Measurements from ENCODE around the gene SELENOW. TPM values are rescaled to one million over a fixed set of nuclear protein-coding genes. Genes with fewer than 3 reads are reported as not detected.
"Not testable (repeated sequence)": the region's sequence is repeated elsewhere in the genome, so short reads cannot be mapped to it uniquely, and the experiment has no call there.

Gene SELENOW
- total RNA-seq, 1 donor from 2014 or later, result 204 TPM

DNA sequence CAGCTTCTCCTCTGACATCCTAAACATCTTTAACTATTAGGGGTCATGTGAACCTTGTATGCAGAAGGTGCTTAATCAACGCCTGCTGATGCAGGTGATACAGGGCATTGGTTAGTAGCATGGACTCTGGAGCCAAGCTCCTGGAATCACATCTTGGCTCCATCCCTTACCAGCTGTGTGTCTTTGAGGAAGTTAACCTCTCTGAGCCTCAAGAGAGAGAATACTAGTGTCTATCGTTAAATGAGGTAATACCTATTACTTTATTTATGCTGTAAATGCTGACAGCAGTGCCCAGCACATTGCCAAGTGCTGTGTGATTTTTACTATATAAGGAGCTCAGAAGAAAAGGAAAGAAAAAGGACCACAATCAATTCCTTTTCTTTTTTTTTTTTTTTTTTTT is 11.2 kb upstream of the SELENOW start:
- no peaks in the 10 kb centered on the region for H3K36me3 Mint-ChIP-seq (ENCODE audit: unreplicated experiment)
- TF ChIP-seq, protein P1, sequence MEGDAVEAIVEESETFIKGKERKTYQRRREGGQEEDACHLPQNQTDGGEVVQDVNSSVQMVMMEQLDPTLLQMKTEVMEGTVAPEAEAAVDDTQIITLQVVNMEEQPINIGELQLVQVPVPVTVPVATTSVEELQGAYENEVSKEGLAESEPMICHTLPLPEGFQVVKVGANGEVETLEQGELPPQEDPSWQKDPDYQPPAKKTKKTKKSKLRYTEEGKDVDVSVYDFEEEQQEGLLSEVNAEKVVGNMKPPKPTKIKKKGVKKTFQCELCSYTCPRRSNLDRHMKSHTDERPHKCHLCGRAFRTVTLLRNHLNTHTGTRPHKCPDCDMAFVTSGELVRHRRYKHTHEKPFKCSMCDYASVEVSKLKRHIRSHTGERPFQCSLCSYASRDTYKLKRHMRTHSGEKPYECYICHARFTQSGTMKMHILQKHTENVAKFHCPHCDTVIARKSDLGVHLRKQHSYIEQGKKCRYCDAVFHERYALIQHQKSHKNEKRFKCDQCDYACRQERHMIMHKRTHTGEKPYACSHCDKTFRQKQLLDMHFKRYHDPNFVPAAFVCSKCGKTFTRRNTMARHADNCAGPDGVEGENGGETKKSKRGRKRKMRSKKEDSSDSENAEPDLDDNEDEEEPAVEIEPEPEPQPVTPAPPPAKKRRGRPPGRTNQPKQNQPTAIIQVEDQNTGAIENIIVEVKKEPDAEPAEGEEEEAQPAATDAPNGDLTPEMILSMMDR (IDR thresholded peaks at IDR 0.05), result no peak
- H3K9me3 Mint-ChIP-seq (ENCODE audit: unreplicated experiment), result no peaks in the 10 kb centered on the region
- no peak overlapping the region for H3K4me3 Mint-ChIP-seq (ENCODE audit: unreplicated experiment)
- peaks cover 8% of the 10 kb centered on the region for H3K27me3 Mint-ChIP-seq (ENCODE audit: unreplicated experiment)
- H3K4me1 Mint-ChIP-seq (ENCODE audit: unreplicated experiment), result peaks cover 2% of the 10 kb centered on the region
- no peak overlapping the region for H3K27ac Mint-ChIP-seq (ENCODE audit: unreplicated experiment)
- no peak for DNase-seq (ENCODE audit: extremely low spot score, unreplicated experiment)

DNA sequence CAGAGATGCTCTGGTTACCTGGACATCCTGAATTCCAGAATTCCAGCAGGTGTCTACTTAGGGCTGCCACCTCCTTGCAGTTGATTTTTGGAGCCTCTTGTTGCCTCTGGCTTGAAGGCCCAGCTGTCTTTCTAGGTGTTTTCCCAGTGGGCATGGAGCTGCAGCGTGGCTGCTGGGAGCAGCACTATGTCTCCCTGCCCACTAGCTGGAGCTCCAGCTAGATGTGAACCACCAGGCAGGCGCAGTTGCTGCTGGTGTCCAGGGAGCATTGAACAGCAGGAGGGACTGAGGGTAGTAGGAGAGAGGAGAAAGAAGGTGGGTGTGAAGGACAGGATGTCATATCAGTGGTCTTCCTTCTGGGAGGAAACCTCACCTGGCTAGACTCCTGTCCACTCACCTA is 9.9 kb upstream of the SELENOW start:
- TF ChIP-seq, protein P1 (IDR thresholded peaks at IDR 0.05), result no peak
- Mint-ChIP-seq H3K9me3 (ENCODE audit: unreplicated experiment) (no peaks in the 10 kb centered on the region), H3K27ac (ENCODE audit: unreplicated experiment) (no peak overlapping the region), H3K4me1 (ENCODE audit: unreplicated experiment) (peaks cover 2% of the 10 kb centered on the region), H3K4me3 (ENCODE audit: unreplicated experiment) (no peak overlapping the region), H3K36me3 (ENCODE audit: unreplicated experiment) (no peaks in the 10 kb centered on the region), H3K27me3 (ENCODE audit: unreplicated experiment) (peaks cover 8% of the 10 kb centered on the region)
- no peak for DNase-seq (ENCODE audit: extremely low spot score, unreplicated experiment)

DNA sequence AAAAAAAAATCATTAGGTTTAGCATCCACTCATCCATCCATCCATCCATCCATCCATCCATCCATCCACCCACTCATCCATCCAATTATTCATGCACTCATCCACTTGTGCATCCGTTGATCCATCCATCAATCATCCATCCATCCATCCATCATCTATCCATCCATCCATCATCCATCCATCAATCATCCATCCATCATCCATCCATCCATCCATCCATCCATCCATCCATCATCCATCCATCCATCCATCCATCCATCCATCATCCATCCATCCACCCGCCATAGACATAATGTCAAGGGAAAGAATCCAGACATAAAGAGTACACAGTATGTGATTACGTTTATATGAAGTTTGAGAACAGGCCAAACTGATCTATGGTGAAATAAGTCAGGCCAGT is 9.0 kb upstream of the SELENOW start:
- no peak overlapping the region for H3K27ac Mint-ChIP-seq (ENCODE audit: unreplicated experiment)

DNA sequence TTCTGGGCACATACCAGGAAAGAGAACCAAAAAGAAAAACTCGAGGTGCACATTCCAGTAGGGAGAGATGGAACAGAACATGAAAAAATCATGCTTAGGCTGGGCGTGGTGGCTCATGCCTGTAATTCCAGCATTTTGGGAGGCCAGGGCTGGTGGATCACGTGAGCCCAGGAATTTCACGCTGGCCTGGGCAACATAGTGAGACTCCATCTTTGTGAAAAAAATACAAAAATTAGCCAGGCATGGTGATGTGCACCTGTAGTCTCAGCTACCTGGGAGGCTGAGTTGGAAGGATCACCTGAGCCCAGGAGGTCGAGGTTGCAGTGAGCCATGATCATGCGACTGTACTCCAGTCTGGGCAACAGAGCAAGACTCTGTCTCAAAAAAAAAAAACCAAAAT is 7.2 kb upstream of the SELENOW start:
- not testable (repeated sequence) for H3K36me3 Mint-ChIP-seq (ENCODE audit: unreplicated experiment); H3K4me1 Mint-ChIP-seq (ENCODE audit: unreplicated experiment); H3K27me3 Mint-ChIP-seq (ENCODE audit: unreplicated experiment); H3K9me3 Mint-ChIP-seq (ENCODE audit: unreplicated experiment); H3K27ac Mint-ChIP-seq (ENCODE audit: unreplicated experiment); DNase-seq (ENCODE audit: extremely low spot score, unreplicated experiment); H3K4me3 Mint-ChIP-seq (ENCODE audit: unreplicated experiment)

More for the DNA sequence above, 9.0 kb upstream of the SELENOW start:
- no peak overlapping the region for H3K4me3 Mint-ChIP-seq (ENCODE audit: unreplicated experiment)
- H3K9me3 Mint-ChIP-seq (ENCODE audit: unreplicated experiment), result no peaks in the 10 kb centered on the region
- TF ChIP-seq, protein P1 (IDR thresholded peaks at IDR 0.05), result no peak
- H3K4me1 Mint-ChIP-seq (ENCODE audit: unreplicated experiment), result peaks cover 2% of the 10 kb centered on the region
- DNase-seq (ENCODE audit: extremely low spot score, unreplicated experiment), result no peak
- peaks cover 8% of the 10 kb centered on the region for H3K27me3 Mint-ChIP-seq (ENCODE audit: unreplicated experiment)
- no peaks in the 10 kb centered on the region for H3K36me3 Mint-ChIP-seq (ENCODE audit: unreplicated experiment)

DNA sequence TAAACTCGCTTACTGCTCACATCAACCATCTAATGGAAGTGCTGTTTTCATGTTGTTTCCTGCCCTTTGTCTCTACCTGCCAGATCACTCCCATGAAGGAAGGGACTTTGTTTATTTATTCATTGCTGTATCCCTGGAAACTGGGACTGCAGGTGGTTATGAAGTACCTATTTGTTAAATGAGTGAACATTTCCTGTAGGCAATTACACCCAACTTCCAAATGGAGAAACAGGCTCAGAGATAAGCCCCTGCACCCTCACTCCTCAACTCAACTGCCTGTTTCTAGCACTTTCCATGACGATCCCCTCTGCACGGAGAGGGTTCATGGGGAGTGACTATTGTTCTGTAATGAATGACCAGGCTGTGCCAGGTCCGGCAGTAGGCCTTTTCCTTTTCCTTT is 1.9 kb upstream of the SELENOW start:
- H3K4me3 Mint-ChIP-seq (ENCODE audit: unreplicated experiment), result peak overlapping the region; percentile 44
- no peaks in the 10 kb centered on the region for H3K9me3 Mint-ChIP-seq (ENCODE audit: unreplicated experiment)
- no peak for DNase-seq (ENCODE audit: extremely low spot score, unreplicated experiment)
- TF ChIP-seq, protein P1 (IDR thresholded peaks at IDR 0.05), result no peak
- H3K27me3 Mint-ChIP-seq (ENCODE audit: unreplicated experiment), result no peaks in the 10 kb centered on the region
- H3K36me3 Mint-ChIP-seq (ENCODE audit: unreplicated experiment), result peaks cover 5% of the 10 kb centered on the region
- no peak overlapping the region for H3K27ac Mint-ChIP-seq (ENCODE audit: unreplicated experiment)
- H3K4me1 Mint-ChIP-seq (ENCODE audit: unreplicated experiment), result peaks cover 27% of the 10 kb centered on the region

DNA sequence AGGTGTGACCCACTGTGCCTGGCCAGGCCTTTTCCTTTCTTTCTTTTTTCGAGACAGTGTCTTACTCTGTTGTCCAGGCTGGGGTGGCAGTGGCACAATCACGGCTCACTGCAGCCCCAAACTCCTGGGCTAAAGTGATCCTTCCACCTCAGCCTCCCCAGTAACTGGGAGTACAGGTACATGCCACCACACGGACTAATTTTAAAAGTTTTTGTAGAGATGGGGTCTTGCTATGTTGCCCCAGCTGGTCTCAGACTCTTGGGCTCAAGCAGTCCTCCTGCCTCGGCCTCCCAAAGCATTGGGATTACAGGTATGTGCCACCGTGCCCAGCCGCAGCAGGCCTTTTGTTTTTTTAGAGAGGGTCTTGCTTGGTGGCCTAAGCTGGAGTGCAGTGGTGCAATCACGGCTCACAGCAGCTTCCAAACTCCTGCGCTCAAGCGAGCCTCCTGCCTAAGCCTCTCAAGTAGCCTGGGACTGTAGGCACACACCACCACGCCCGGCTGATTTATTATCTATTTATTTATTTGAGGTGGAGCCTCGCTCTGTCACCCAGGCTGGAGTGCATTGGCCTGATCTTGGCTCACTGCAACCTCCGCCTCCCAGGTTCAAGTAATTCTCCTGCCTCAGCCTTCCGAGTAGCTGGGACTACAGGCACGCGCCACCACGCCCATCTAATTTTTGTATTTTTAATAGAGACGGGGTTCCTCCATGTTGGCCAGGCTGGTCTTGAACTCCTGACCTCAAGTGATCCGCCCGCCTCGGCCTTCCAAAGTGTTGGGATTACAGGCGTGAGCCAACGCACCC is 1.1 kb upstream of the SELENOW start:
- H3K4me3 Mint-ChIP-seq (ENCODE audit: unreplicated experiment), result peak overlapping the region; percentile 99
- H3K27ac Mint-ChIP-seq (ENCODE audit: unreplicated experiment), result peak overlapping the region; percentile 95
- H3K27me3 Mint-ChIP-seq (ENCODE audit: unreplicated experiment); H3K9me3 Mint-ChIP-seq (ENCODE audit: unreplicated experiment); DNase-seq (ENCODE audit: extremely low spot score, unreplicated experiment): not testable (repeated sequence)
- H3K4me1 Mint-ChIP-seq (ENCODE audit: unreplicated experiment), result peaks cover 27% of the 10 kb centered on the region
- peaks cover 14% of the 10 kb centered on the region for H3K36me3 Mint-ChIP-seq (ENCODE audit: unreplicated experiment)

Data from osteocyte (in vitro differentiated cells).